Mesendoderm (in vitro differentiated cells): Measurements from ENCODE around the gene CNTN4.

Experiments
- DNase-seq: peaks from one replicate; pipeline ENCODE4 v3.0.0; 2013
- H2AK5ac ChIP-seq: 2 replicates; pipeline ENCODE4 v1.6.1; 2013; ENCODE audit warnings: low read length, inconsistent platforms
- H2BK120ac ChIP-seq: 2 replicates; pipeline ENCODE4 v1.6.1; 2013; ENCODE audit warnings: low read depth, mild to moderate bottlenecking, low read length, moderate library complexity, mixed read lengths
- H2BK15ac ChIP-seq: replicated peaks from 2 replicates; pipeline ENCODE4 v1.6.1; 2013; ENCODE audit warnings: low read depth, mild to moderate bottlenecking, moderate library complexity
- H2BK5ac ChIP-seq: 2 replicates; pipeline ENCODE4 v1.6.1; 2013; ENCODE audit warnings: low read length, inconsistent platforms
- H3K18ac ChIP-seq: 2 replicates; pipeline ENCODE4 v1.6.1; 2013; ENCODE audit warnings: mild to moderate bottlenecking, low read length, mixed read lengths
- H3K23ac ChIP-seq: one replicate; pipeline ENCODE4 v1.6.1; 2013; ENCODE audit warnings: low read length
- H3K27ac ChIP-seq: 2 replicates; pipeline ENCODE4 v1.5.1; 2013; ENCODE audit warnings: low read depth, mild to moderate bottlenecking, inconsistent platforms, low read length, moderate library complexity
- H3K27me3 ChIP-seq: 2 replicates; pipeline ENCODE4 v1.6.1; 2013; ENCODE audit warnings: low read length, control low read depth, mild to moderate bottlenecking, inconsistent platforms; ENCODE audit not compliant: insufficient read depth, poor library complexity
- H3K36me3 ChIP-seq: 2 replicates; pipeline ENCODE4 v1.6.1; 2013; ENCODE audit warnings: low read length, inconsistent platforms; ENCODE audit not compliant: control insufficient read depth, insufficient read depth
- H3K4ac ChIP-seq: one replicate; pipeline ENCODE4 v1.6.1; 2013; ENCODE audit warnings: low read depth, mild to moderate bottlenecking, low read length, moderate library complexity
- H3K4me1 ChIP-seq: 2 replicates; pipeline ENCODE4 v1.6.1; 2013; ENCODE audit warnings: low read depth, low read length, inconsistent platforms; ENCODE audit not compliant: control insufficient read depth
- H3K4me2 ChIP-seq: 2 replicates; pipeline ENCODE4 v1.6.1; 2013; ENCODE audit warnings: low read length
- H3K4me3 ChIP-seq: 2 replicates; pipeline ENCODE4 v1.5.1; 2013; ENCODE audit warnings: mild to moderate bottlenecking, low read length
- H3K56ac ChIP-seq: one replicate; pipeline ENCODE4 v1.6.1; 2013; ENCODE audit warnings: low read length
- H3K79me1 ChIP-seq: 2 replicates; pipeline ENCODE4 v1.6.1; 2013; ENCODE audit warnings: low read length, inconsistent platforms
- H3K79me2 ChIP-seq: 2 replicates; pipeline ENCODE4 v1.6.1; 2013; ENCODE audit warnings: mild to moderate bottlenecking, low read length; ENCODE audit not compliant: control insufficient read depth, insufficient read depth
- H3K9ac ChIP-seq: 2 replicates; pipeline ENCODE4 v1.6.1; 2013; ENCODE audit warnings: low read length, inconsistent platforms
- H4K5ac ChIP-seq: one replicate; pipeline ENCODE4 v1.6.1; 2013; ENCODE audit warnings: low read length
- H4K8ac ChIP-seq: one replicate; pipeline ENCODE4 v1.6.1; 2013; ENCODE audit warnings: low read depth, mild to moderate bottlenecking, control low read depth, low read length, moderate library complexity
- WGBS: extraction: QIAGEN DNeasy Blood & Tissue Kit; methylation state at CpG from one replicate; pipeline ENCODE4 v1.1.7; 2013; ENCODE audit warnings: low lambda C conversion rate, missing lambda C conversion rate; ENCODE audit not compliant: insufficient coverage; ENCODE audit errors: extremely low coverage; 5-methylcytosine and 5-hydroxymethylcytosine counted together

CNTN4 gene

DNA sequence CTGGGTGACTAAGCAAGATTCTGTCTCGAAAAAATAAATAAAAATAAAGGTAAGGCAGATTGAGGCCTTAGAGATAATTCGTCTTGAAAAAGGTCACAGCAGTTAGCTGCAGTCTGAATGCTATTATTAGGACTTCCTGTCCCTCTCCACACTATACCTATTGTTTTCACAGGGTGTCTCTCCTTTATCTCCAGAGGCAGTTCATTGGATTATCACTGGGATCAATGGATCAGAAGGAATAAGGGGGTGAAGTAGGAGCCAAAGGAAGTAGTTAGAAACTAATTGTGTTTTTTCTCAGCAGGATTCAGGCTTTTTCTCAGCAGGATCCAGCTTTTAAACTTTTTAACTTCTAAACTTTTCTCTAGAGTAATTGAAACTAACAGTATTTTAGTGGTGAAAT is 684.6 kb downstream of the CNTN4 start:
- WGBS, result no CpG with 5 or more reads among the region's 2 CpGs
- Histone ChIP-seq H3K79me2 (no peaks in the 10 kb centered on the region), H3K4me2 (no peak overlapping the region), H2BK5ac (no peak overlapping the region), H3K4ac (peak overlapping the region; percentile 36), H3K18ac (peak overlapping the region; percentile 90), H2BK15ac (no peak overlapping the region), H3K79me1 (no peaks in the 10 kb centered on the region), H3K27me3 (no peaks in the 10 kb centered on the region), H3K4me3 (no peak overlapping the region), H3K56ac (no peak overlapping the region), H3K4me1 (peaks cover 3% of the 10 kb centered on the region), H4K5ac (no peak overlapping the region), H4K8ac (no peak overlapping the region), H3K9ac (no peak overlapping the region), H2BK120ac (no peak overlapping the region), H3K23ac (no peak overlapping the region), H3K27ac (peak overlapping the region; percentile 63), H2AK5ac (no peak overlapping the region), H3K36me3 (no peaks in the 10 kb centered on the region)
- DNase-seq, result peak; percentile 86

DNA sequence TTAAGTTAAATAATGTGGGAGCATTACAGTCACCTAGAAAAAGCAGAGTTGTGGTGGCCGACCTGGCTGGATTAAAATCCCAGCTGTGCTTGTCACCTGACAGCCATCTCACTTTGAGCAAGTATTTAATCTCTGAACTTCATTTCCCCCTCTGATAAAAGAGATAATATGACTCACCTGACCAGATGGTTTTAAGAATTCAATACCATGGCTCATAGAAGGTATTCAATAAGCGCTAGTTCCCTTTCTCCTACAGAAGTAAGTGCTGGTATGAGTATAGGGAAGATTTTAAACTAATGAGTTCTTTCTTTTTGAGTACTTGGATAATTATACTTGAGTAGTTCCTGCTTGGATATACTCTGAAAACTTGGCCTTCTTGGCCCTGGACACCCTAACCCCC is 686.0 kb downstream of the CNTN4 start:
- H2AK5ac ChIP-seq, result no peak overlapping the region
- no peak overlapping the region for H4K5ac ChIP-seq
- WGBS, result no CpG with 5 or more reads among the region's 2 CpGs
- H3K4ac ChIP-seq, result no peak overlapping the region
- no peak overlapping the region for H3K4me3 ChIP-seq
- H3K9ac ChIP-seq, result no peak overlapping the region
- H3K4me1 ChIP-seq, result peaks cover 3% of the 10 kb centered on the region
- H3K36me3 ChIP-seq, result no peaks in the 10 kb centered on the region
- H3K27ac ChIP-seq, result no peak overlapping the region
- peak; percentile 22 for DNase-seq
- no peak overlapping the region for H3K23ac ChIP-seq
- no peaks in the 10 kb centered on the region for H3K79me1 ChIP-seq
- H2BK5ac ChIP-seq, result no peak overlapping the region
- H3K18ac ChIP-seq, result no peak overlapping the region
- no peak overlapping the region for H3K56ac ChIP-seq
- H2BK15ac ChIP-seq, result no peak overlapping the region
- H2BK120ac ChIP-seq, result no peak overlapping the region
- H3K27me3 ChIP-seq, result no peaks in the 10 kb centered on the region
- no peaks in the 10 kb centered on the region for H3K79me2 ChIP-seq
- no peak overlapping the region for H3K4me2 ChIP-seq
- H4K8ac ChIP-seq, result no peak overlapping the region

DNA sequence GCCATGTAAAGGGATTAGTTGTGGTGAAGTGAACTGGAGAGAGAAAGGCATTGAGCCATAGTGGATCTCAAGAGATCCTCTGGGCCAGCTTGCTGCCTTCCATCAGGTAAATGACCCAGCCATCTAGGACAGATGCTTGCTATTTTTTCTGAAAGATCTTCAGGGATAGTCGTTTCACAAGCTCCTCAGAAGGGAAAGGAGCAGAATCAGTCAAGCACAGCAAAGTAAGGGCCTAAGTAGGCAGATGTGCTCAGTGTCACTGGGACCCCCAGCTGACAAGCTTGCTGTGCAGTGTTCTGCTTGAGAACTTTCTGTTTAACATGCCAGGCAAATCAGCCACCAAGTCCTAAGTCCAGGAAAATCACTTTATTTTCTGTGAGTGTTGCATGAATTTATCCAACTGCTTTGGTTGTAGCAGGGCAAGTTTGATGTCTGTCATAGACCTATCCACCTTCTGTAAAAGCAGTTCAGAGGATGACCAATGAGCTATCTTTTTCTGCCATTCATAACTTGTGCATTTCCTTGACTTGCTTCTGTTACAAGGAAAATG is 691.7 kb downstream of the CNTN4 start:
- H3K4me2 ChIP-seq, result no peak overlapping the region
- no peak for DNase-seq
- H2BK5ac ChIP-seq, result no peak overlapping the region
- no peak overlapping the region for H3K4ac ChIP-seq
- H3K56ac ChIP-seq, result no peak overlapping the region
- H3K4me1 ChIP-seq, result no peaks in the 10 kb centered on the region
- no peak overlapping the region for H3K4me3 ChIP-seq
- no peak overlapping the region for H3K23ac ChIP-seq
- H2AK5ac ChIP-seq, result no peak overlapping the region
- H3K27me3 ChIP-seq, result no peaks in the 10 kb centered on the region
- no peak overlapping the region for H4K8ac ChIP-seq
- no peaks in the 10 kb centered on the region for H3K36me3 ChIP-seq
- H3K79me1 ChIP-seq, result no peaks in the 10 kb centered on the region
- no peak overlapping the region for H3K9ac ChIP-seq
- no peak overlapping the region for H4K5ac ChIP-seq
- WGBS, result no CpG with 5 or more reads among the region's 1 CpG
- H2BK120ac ChIP-seq, result no peak overlapping the region
- no peak overlapping the region for H3K27ac ChIP-seq
- no peak overlapping the region for H2BK15ac ChIP-seq
- no peaks in the 10 kb centered on the region for H3K79me2 ChIP-seq
- H3K18ac ChIP-seq, result no peak overlapping the region

DNA sequence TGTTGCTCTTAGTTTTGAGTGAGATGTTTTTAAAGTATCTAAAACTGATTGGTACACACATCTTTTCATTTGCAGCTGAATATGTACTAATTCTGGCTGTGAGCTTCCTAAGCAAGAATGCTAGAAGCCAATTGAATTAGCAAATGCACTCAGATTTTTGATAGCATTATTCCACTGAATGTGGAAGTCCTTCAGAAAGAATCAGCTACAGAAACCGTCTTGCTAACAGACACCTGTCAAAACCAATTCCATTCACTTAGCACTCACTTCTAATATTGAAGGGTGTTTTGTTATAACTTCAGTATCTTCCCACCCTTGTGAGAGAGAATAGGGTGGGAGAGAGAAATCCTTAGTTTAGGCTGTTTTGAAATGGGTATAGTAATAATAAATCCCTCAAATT is 693.8 kb downstream of the CNTN4 start:
- Histone ChIP-seq H3K4me3 (no peak overlapping the region), H2AK5ac (no peak overlapping the region), H3K4ac (no peak overlapping the region), H2BK15ac (no peak overlapping the region), H3K56ac (no peak overlapping the region), H3K4me2 (no peak overlapping the region), H4K5ac (no peak overlapping the region), H3K23ac (no peak overlapping the region), H4K8ac (no peak overlapping the region), H3K4me1 (no peaks in the 10 kb centered on the region), H3K79me1 (no peaks in the 10 kb centered on the region), H2BK5ac (no peak overlapping the region), H3K9ac (no peak overlapping the region), H2BK120ac (no peak overlapping the region), H3K79me2 (no peaks in the 10 kb centered on the region), H3K36me3 (no peaks in the 10 kb centered on the region), H3K18ac (no peak overlapping the region), H3K27me3 (no peaks in the 10 kb centered on the region), H3K27ac (no peak overlapping the region)
- no CpG with 5 or more reads among the region's 1 CpG for WGBS
- DNase-seq, result no peak

DNA sequence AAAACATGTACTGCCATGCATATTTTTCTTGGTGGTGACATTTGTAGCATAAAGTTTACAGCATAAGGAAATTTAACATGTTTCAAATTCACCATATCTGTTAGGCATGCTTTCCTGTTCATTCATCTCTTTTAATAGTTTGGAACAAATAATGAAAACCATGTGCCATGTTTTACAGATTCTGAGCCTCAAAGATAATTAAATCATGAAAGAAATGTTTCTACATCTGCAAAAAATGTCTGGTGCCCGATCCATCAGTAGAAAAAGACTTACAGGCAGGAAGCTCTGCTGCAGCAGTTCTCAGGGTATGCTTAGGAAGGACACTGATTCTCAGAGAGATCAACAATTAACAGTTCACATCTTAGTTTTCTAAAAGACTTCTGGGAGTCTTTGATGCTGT is 695.3 kb downstream of the CNTN4 start:
- Histone ChIP-seq H4K5ac (no peak overlapping the region), H3K4me1 (no peaks in the 10 kb centered on the region), H3K79me2 (no peaks in the 10 kb centered on the region), H4K8ac (no peak overlapping the region), H3K27me3 (no peaks in the 10 kb centered on the region), H3K79me1 (no peaks in the 10 kb centered on the region), H3K56ac (no peak overlapping the region), H3K9ac (no peak overlapping the region), H2BK15ac (no peak overlapping the region), H2AK5ac (no peak overlapping the region), H3K4ac (no peak overlapping the region), H3K36me3 (no peaks in the 10 kb centered on the region), H3K23ac (no peak overlapping the region), H2BK5ac (no peak overlapping the region), H3K18ac (no peak overlapping the region), H3K4me2 (no peak overlapping the region), H3K4me3 (no peak overlapping the region), H2BK120ac (no peak overlapping the region), H3K27ac (no peak overlapping the region)
- DNase-seq, result no peak
- WGBS, result no CpG with 5 or more reads among the region's 1 CpG

DNA sequence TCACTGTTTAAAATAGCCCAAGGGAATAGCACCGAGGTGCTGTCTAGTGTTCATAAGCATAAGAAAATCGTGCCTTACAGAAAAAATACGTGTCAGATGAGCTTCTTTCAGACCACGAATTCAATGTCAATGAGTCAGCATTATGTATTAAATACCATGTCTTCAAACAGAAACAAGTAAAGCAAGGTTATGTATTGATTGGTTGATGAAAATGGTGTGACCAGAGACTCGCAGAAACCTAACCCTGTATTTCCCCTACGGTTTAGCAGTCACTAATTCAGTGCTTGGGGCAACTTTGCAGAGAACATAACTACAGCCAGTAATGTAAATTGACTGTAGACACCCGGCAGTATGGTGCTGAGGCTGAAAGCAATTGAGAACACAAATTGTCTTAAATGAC is 703.8 kb downstream of the CNTN4 start:
- Histone ChIP-seq H4K5ac (no peak overlapping the region), H3K4me3 (no peak overlapping the region), H2BK15ac (no peak overlapping the region), H3K79me1 (no peaks in the 10 kb centered on the region), H2BK120ac (no peak overlapping the region), H3K27me3 (no peaks in the 10 kb centered on the region), H2BK5ac (no peak overlapping the region), H4K8ac (no peak overlapping the region), H3K4me1 (no peaks in the 10 kb centered on the region), H3K4me2 (no peak overlapping the region), H3K56ac (no peak overlapping the region), H2AK5ac (no peak overlapping the region), H3K27ac (no peak overlapping the region), H3K23ac (no peak overlapping the region), H3K9ac (no peak overlapping the region), H3K4ac (no peak overlapping the region), H3K36me3 (no peaks in the 10 kb centered on the region), H3K79me2 (no peaks in the 10 kb centered on the region), H3K18ac (peak overlapping the region; percentile 51)
- no CpG with 5 or more reads among the region's 7 CpGs for WGBS
- no peak for DNase-seq
